GM23338 (cell line): Measurements from ENCODE around the gene SFPQ.

Experiments
- CREB1 ChIP-seq: fragments of 250-450 bp; sonication (Bioruptor Pico); IDR thresholded peaks from 2 replicates; pipeline ENCODE4 v1.5.0; 2020; ENCODE audit warnings: low read depth, mild to moderate bottlenecking, moderate library complexity
- EZH2 ChIP-seq: fragments of 200-600 bp; sonication (generic); IDR thresholded peaks from one replicate; pipeline ENCODE4 v1.8.0; 2017; ENCODE audit warnings: antibody characterized with exemption, mild to moderate bottlenecking, low read depth; ENCODE audit not compliant: unreplicated experiment
- EZH2phosphoT487 ChIP-seq: fragments of 200-600 bp; sonication (generic); IDR thresholded peaks from one replicate; pipeline ENCODE4 v1.8.1; 2018; ENCODE audit warnings: antibody characterized with exemption; ENCODE audit not compliant: unreplicated experiment
- STAT1 ChIP-seq: IDR thresholded peaks from one replicate; pipeline ENCODE4 v1.6.1; 2016; ENCODE audit warnings: antibody characterized with exemption; ENCODE audit not compliant: unreplicated experiment
- TF ChIP-seq, protein P1 (sequence below), 2 experiments: fragments of 200-600 bp in 1 of 2; sonication (generic) in 1 of 2; conservative IDR thresholded peaks; 2 replicates each; pipeline versions ENCODE4 v1.5.1 to v1.6.1; 2016 to 2017; ENCODE audit warnings: antibody characterized with exemption in 2 of 2, low read depth in 2 of 2, mild to moderate bottlenecking in 2 of 2, moderate library complexity in 1 of 2
- TF ChIP-seq, protein P2 (sequence below): IDR thresholded peaks from one replicate; pipeline ENCODE4 v1.6.1; 2018; ENCODE audit warnings: antibody characterized with exemption; ENCODE audit not compliant: unreplicated experiment

DNA sequence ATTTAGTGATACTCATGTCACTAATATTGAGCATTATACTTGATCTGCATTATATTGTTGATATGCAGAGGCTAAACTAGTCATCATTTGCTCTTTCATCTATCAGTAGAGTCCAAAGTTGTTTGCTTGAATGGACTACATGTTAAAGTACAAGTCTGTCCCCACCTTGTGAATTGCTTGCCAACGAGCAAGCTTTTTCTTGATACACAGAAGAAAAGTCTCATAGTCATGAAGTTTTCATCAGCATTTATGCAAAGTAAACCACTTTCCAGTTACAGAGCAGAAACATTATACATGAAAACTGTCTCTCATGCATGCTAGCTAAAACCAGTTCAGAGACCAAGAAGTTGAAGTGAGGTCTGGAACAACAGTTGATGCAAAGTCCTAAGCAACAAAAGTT, 13.0 kb downstream of the SFPQ start:
- TF ChIP-seq, protein P1, sequence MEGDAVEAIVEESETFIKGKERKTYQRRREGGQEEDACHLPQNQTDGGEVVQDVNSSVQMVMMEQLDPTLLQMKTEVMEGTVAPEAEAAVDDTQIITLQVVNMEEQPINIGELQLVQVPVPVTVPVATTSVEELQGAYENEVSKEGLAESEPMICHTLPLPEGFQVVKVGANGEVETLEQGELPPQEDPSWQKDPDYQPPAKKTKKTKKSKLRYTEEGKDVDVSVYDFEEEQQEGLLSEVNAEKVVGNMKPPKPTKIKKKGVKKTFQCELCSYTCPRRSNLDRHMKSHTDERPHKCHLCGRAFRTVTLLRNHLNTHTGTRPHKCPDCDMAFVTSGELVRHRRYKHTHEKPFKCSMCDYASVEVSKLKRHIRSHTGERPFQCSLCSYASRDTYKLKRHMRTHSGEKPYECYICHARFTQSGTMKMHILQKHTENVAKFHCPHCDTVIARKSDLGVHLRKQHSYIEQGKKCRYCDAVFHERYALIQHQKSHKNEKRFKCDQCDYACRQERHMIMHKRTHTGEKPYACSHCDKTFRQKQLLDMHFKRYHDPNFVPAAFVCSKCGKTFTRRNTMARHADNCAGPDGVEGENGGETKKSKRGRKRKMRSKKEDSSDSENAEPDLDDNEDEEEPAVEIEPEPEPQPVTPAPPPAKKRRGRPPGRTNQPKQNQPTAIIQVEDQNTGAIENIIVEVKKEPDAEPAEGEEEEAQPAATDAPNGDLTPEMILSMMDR (conservative IDR thresholded peaks at IDR 0.05; ENCODE audit: low read depth in 2 of 2), result no peak
- TF ChIP-seq CREB1 (CRISPR knock-in tag), result no peak
- TF ChIP-seq, protein P2, sequence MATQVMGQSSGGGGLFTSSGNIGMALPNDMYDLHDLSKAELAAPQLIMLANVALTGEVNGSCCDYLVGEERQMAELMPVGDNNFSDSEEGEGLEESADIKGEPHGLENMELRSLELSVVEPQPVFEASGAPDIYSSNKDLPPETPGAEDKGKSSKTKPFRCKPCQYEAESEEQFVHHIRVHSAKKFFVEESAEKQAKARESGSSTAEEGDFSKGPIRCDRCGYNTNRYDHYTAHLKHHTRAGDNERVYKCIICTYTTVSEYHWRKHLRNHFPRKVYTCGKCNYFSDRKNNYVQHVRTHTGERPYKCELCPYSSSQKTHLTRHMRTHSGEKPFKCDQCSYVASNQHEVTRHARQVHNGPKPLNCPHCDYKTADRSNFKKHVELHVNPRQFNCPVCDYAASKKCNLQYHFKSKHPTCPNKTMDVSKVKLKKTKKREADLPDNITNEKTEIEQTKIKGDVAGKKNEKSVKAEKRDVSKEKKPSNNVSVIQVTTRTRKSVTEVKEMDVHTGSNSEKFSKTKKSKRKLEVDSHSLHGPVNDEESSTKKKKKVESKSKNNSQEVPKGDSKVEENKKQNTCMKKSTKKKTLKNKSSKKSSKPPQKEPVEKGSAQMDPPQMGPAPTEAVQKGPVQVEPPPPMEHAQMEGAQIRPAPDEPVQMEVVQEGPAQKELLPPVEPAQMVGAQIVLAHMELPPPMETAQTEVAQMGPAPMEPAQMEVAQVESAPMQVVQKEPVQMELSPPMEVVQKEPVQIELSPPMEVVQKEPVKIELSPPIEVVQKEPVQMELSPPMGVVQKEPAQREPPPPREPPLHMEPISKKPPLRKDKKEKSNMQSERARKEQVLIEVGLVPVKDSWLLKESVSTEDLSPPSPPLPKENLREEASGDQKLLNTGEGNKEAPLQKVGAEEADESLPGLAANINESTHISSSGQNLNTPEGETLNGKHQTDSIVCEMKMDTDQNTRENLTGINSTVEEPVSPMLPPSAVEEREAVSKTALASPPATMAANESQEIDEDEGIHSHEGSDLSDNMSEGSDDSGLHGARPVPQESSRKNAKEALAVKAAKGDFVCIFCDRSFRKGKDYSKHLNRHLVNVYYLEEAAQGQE, result no peak
- TF ChIP-seq EZH2phosphoT487, result no peak
- TF ChIP-seq EZH2, result no peak
- TF ChIP-seq STAT1, result no peak
